ENCODE data around the gene MOBP. TPM values are rescaled to one million over a fixed set of nuclear protein-coding genes. Genes with fewer than 3 reads are reported as not detected.

The MOBP gene
- total RNA-seq, 4 donors from 2014 or later: 0.20 to 2.5 (median 0.87) TPM; not detected in 1

DNA sequence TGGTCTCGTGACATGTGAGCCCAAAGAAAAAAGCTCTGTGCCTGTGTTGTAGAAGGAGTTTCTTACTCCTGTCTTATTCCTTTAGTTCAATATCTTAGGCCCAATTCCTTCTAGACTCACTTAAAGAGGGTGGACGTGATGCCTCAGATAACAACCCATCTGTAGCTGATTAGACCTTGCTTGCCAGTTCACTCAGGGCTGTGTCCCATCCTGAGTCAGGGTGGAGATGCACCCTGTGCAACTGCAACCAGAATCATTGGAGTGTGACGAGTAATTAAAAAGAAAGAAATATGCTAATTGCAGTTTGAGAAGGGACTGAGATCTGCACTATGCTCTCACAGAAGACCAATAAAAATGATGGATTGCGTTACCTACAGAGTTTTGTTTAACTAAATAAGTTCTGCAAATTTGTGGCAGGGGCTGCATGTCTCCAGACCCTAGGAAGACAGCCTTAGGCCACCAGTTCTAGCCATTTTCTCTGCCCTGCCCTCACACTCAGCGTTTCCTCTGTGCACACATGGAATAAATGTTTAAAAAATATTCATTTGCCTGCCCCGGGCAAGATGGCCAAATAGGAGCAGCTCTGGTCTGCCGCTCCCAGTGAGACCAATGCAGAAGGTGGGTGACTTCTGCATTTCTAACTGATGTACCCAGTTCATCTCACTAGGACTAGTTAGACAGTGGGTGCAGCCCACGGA, 83.0 kb downstream of the MOBP start:
- TF ChIP-seq POLR2A (IDR thresholded peaks at IDR 0.05) (no peak), EP300 (IDR thresholded peaks at IDR 0.05) (no peak)
- TF ChIP-seq, protein P1, sequence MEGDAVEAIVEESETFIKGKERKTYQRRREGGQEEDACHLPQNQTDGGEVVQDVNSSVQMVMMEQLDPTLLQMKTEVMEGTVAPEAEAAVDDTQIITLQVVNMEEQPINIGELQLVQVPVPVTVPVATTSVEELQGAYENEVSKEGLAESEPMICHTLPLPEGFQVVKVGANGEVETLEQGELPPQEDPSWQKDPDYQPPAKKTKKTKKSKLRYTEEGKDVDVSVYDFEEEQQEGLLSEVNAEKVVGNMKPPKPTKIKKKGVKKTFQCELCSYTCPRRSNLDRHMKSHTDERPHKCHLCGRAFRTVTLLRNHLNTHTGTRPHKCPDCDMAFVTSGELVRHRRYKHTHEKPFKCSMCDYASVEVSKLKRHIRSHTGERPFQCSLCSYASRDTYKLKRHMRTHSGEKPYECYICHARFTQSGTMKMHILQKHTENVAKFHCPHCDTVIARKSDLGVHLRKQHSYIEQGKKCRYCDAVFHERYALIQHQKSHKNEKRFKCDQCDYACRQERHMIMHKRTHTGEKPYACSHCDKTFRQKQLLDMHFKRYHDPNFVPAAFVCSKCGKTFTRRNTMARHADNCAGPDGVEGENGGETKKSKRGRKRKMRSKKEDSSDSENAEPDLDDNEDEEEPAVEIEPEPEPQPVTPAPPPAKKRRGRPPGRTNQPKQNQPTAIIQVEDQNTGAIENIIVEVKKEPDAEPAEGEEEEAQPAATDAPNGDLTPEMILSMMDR (IDR thresholded peaks at IDR 0.05): no peak
- Histone ChIP-seq H3K27me3 (no peaks in the 10 kb centered on the region), H3K36me3 (no peaks in the 10 kb centered on the region), H3K4me1 (no peaks in the 10 kb centered on the region), H3K9me3 (peaks cover 0 to 12% (median 0%) of the 10 kb centered on the region in 4 donors), H3K4me3 (no peak overlapping the region), H3K27ac (no peak overlapping the region)
- DNase-seq (ENCODE audit: low spot score in 2 of 2): no peak
- 68 to 75% methylated on average over 8 of the region's 8 CpGs for WGBS, 2 donors

Other genes starting within 250 kb of the MOBP start
- 1 to 10 TPM in 3 of 4 donors, not detected in 1; 2.2 to 4.4 (median 3.1) TPM for gene CX3CR1, start 187.6 kb upstream of the MOBP start, total RNA-seq
- not detected for gene CCR8, start 138.0 kb upstream of the MOBP start, total RNA-seq
- 10 to 100 TPM; 21.9 to 35.0 (median 29.6) TPM for gene SLC25A38, start 84.3 kb upstream of the MOBP start, total RNA-seq
- 1,000 to 10,000 TPM in 1 of 4 donors, 100 to 1,000 TPM in 3; 744 to 1,023 (median 854) TPM for gene RPSA, start 61.0 kb upstream of the MOBP start, total RNA-seq